H1 (cell line): ENCODE data around the gene ANKRD24. TPM values are rescaled to one million over a fixed set of nuclear protein-coding genes. Genes with fewer than 3 reads are reported as not detected.

Source experiments
- CTCF ChIA-PET: fragments of 300-600 bp; sonication (Branson Sonifier 250); formaldehyde crosslinking; loops from one replicate; lab custom pipeline; 2021; ENCODE audit not compliant: partially characterized antibody; lab: Charles Lee
- POLR2A ChIA-PET: fragments of 300-600 bp; sonication (Branson Sonifier 250); formaldehyde crosslinking; loops from one replicate; lab custom pipeline; 2021; ENCODE audit warnings: inconsistent platforms; ENCODE audit not compliant: partially characterized antibody; lab: Charles Lee
- DNase-seq, 2 experiments: peaks; one replicate each; pipeline versions ENCODE4 v3.0.0 to v3.0.0-alpha.2; 2010 to 2022; ENCODE audit warnings: low spot score in 2 of 2, low read depth in 1 of 2, mixed read lengths in 1 of 2
- FAIRE-seq: peaks from 2 replicates; lab custom pipeline; 2011; peaks lifted over from hg19 to GRCh38; lab: Jason Lieb, UNC
- H2AFZ ChIP-seq: 2 replicates; pipeline ENCODE4 v1.8.1; 2012; ENCODE audit warnings: low read length, inconsistent platforms
- H2AK5ac ChIP-seq: 2 replicates; pipeline ENCODE4 v1.6.1; 2013; ENCODE audit warnings: low read depth, low read length
- H2BK120ac ChIP-seq: replicated peaks from 2 replicates; pipeline ENCODE3; 2013; ENCODE audit warnings: low read depth, low read length, inconsistent platforms
- H2BK12ac ChIP-seq: 2 replicates; pipeline ENCODE4 v1.6.1; 2013; ENCODE audit warnings: low read depth, low read length
- H2BK15ac ChIP-seq: 2 replicates; pipeline ENCODE4 v1.6.1; 2013; ENCODE audit warnings: low read length
- H2BK20ac ChIP-seq: 2 replicates; pipeline ENCODE4 v1.6.1; 2013; ENCODE audit warnings: low read length
- H2BK5ac ChIP-seq: 2 replicates; pipeline ENCODE4 v1.6.1; 2013; ENCODE audit warnings: low read depth, low read length
- H3K14ac ChIP-seq: 2 replicates; pipeline ENCODE4 v1.6.1; 2013; ENCODE audit warnings: inconsistent platforms; ENCODE audit not compliant: insufficient read length
- H3K18ac ChIP-seq: 2 replicates; pipeline ENCODE4 v1.6.1; 2013; ENCODE audit warnings: low read length; ENCODE audit errors: extremely low read depth
- H3K23ac ChIP-seq: 2 replicates; pipeline ENCODE4 v1.6.1; 2013; ENCODE audit warnings: inconsistent platforms; ENCODE audit not compliant: insufficient read length
- H3K23me2 ChIP-seq: 2 replicates; pipeline ENCODE4 v1.6.1; 2013; ENCODE audit warnings: low read depth, low read length
- H3K27ac ChIP-seq: 2 replicates; pipeline ENCODE4 v1.6.1; 2011; ENCODE audit warnings: low read depth, low read length, inconsistent platforms
- H3K27me3 ChIP-seq, 4 experiments: replicated peaks in 1 of 4; 1 replicate in 1 of 4; 2 replicates in 3 of 4; pipeline versions ENCODE4 v1.6.1 to v1.8.1; 2011 to 2013; ENCODE audit warnings: low read length in 3 of 4, mild to moderate bottlenecking in 3 of 4, inconsistent platforms in 2 of 4, mixed read lengths in 2 of 4, moderate library complexity in 1 of 4; ENCODE audit not compliant: control insufficient read depth in 3 of 4, insufficient read depth in 3 of 4; ENCODE audit errors: extremely low read depth in 1 of 4
- H3K36me3 ChIP-seq, 4 experiments: 2 replicates each; pipeline versions ENCODE4 v1.6.1 to v1.8.1; 2011 to 2013; ENCODE audit warnings: mild to moderate bottlenecking in 4 of 4, low read length in 3 of 4, moderate library complexity in 2 of 4, control low read depth in 1 of 4, inconsistent platforms in 1 of 4; ENCODE audit not compliant: insufficient read depth in 4 of 4, control insufficient read depth in 2 of 4
- H3K4ac ChIP-seq: replicated peaks from 2 replicates; pipeline ENCODE3; 2013; ENCODE audit warnings: low read length, low read depth, mixed read lengths, inconsistent platforms; ENCODE audit not compliant: insufficient read length
- H3K4me1 ChIP-seq, 4 experiments: replicated peaks in 1 of 4; 1 replicate in 1 of 4; 2 replicates in 3 of 4; pipeline versions ENCODE4 v1.6.1 to v1.8.1; 2011 to 2013; ENCODE audit warnings: low read length in 3 of 4, inconsistent platforms in 2 of 4, mixed read lengths in 1 of 4; ENCODE audit not compliant: insufficient read depth in 4 of 4, control insufficient read depth in 3 of 4
- H3K4me2 ChIP-seq, 2 experiments: 2 replicates each; pipeline versions ENCODE4 v1.6.1 to v1.8.1; 2011 to 2013; ENCODE audit warnings: low read depth in 2 of 2, low read length in 2 of 2, control low read depth in 1 of 2, inconsistent platforms in 1 of 2, mild to moderate bottlenecking in 1 of 2; ENCODE audit not compliant: insufficient read depth in 1 of 2
- H3K4me3 ChIP-seq, 4 experiments: fragments of 200-600, 300-600 bp in 1 of 4; sonication (generic), shearing (Covaris generic), sonication (Bioruptor Twin) in 1 of 4; 2 replicates each; pipeline versions ENCODE4 v1.5.1 to v1.8.1; 2011 to 2016; ENCODE audit warnings: low read length in 4 of 4, low read depth in 3 of 4, control low read depth in 2 of 4, inconsistent platforms in 2 of 4, mild to moderate bottlenecking in 2 of 4, mixed read lengths in 1 of 4, moderate library complexity in 1 of 4; ENCODE audit not compliant: insufficient read depth in 2 of 4; ENCODE audit errors: extremely low read depth in 1 of 4
- H3K56ac ChIP-seq: replicated peaks from 2 replicates; pipeline ENCODE3; 2013; ENCODE audit warnings: low read depth, mild to moderate bottlenecking, mixed read lengths, low read length, inconsistent platforms; ENCODE audit not compliant: insufficient read length
- H3K79me1 ChIP-seq: 2 replicates; pipeline ENCODE4 v1.6.1; 2013; ENCODE audit warnings: low read depth, low read length, control low read depth
- H3K79me2 ChIP-seq, 2 experiments: 2 replicates each; pipeline versions ENCODE4 v1.6.1 to v1.8.1; 2012 to 2013; ENCODE audit warnings: low read length in 2 of 2, mild to moderate bottlenecking in 2 of 2, inconsistent platforms in 1 of 2; ENCODE audit not compliant: insufficient read depth in 2 of 2, control insufficient read depth in 1 of 2
- H3K9ac ChIP-seq, 4 experiments: replicated peaks in 1 of 4; 1 replicate in 1 of 4; 2 replicates in 3 of 4; pipeline versions ENCODE4 v1.6.1 to v1.8.1; 2011 to 2013; ENCODE audit warnings: low read depth in 3 of 4, low read length in 3 of 4, control low read depth in 2 of 4, mild to moderate bottlenecking in 2 of 4, moderate library complexity in 2 of 4, inconsistent platforms in 1 of 4; ENCODE audit errors: extremely low read depth in 1 of 4
- H3K9me3 ChIP-seq, 2 experiments: 2 replicates each; pipeline versions ENCODE4 v1.6.1 to v1.8.1; 2012 to 2013; ENCODE audit warnings: mild to moderate bottlenecking in 2 of 2, moderate library complexity in 2 of 2, control low read depth in 1 of 2, inconsistent platforms in 1 of 2, low read depth in 1 of 2, low read length in 1 of 2, mixed read lengths in 1 of 2; ENCODE audit not compliant: insufficient read depth in 2 of 2
- H4K20me1 ChIP-seq, 2 experiments: replicated peaks in 1 of 2; 2 replicates each; pipeline versions ENCODE3 to v1.8.1; 2011 to 2013; ENCODE audit warnings: inconsistent platforms in 2 of 2, low read length in 2 of 2, mild to moderate bottlenecking in 1 of 2; ENCODE audit not compliant: insufficient read depth in 2 of 2, control insufficient read depth in 1 of 2
- H4K5ac ChIP-seq: 2 replicates; pipeline ENCODE4 v1.6.1; 2013; ENCODE audit warnings: low read length, low read depth, mixed read lengths, inconsistent platforms; ENCODE audit not compliant: insufficient read length
- H4K8ac ChIP-seq: 2 replicates; pipeline ENCODE4 v1.8.0; 2013; ENCODE audit warnings: mild to moderate bottlenecking, moderate library complexity, low read length, inconsistent platforms; ENCODE audit not compliant: insufficient read depth; ENCODE audit errors: extremely low read depth
- H4K91ac ChIP-seq: replicated peaks from 2 replicates; pipeline ENCODE3; 2013; ENCODE audit warnings: low read length, mixed read lengths, inconsistent platforms; ENCODE audit not compliant: insufficient read length
- CREB1 ChIP-seq: IDR thresholded peaks from 2 replicates; pipeline ENCODE4 v1.6.1; 2012; ENCODE audit warnings: inconsistent platforms
- SRF ChIP-seq: IDR thresholded peaks from 2 replicates; pipeline ENCODE4 v1.6.1; 2011; ENCODE audit warnings: mild to moderate bottlenecking, low read depth, low read length, moderate library complexity
- ZNF274 ChIP-seq: IDR thresholded peaks from 2 replicates; pipeline ENCODE4 v1.7.0; 2012; ENCODE audit warnings: low read length, borderline replicate concordance; ENCODE audit errors: extremely low read depth
- WGBS, 2 experiments: shearing (Covaris generic) in 1 of 2; methylation state at CpG; one replicate each; pipeline versions ENCODE4 v1.1.6 to v1.1.7; 2013 to 2015; ENCODE audit warnings: low lambda C conversion rate in 2 of 2, mixed read lengths in 2 of 2, inconsistent platforms in 1 of 2, low coverage in 1 of 2, missing lambda C conversion rate in 1 of 2; ENCODE audit not compliant: insufficient replicate concordance in 2 of 2, insufficient coverage in 1 of 2, insufficient read length in 1 of 2; ENCODE audit errors: extremely low coverage in 1 of 2, missing lambda C conversion rate in 1 of 2; 5-methylcytosine and 5-hydroxymethylcytosine counted together
- polyA plus RNA-seq, 7 experiments: library from polyadenylated mRNA; depleted of rRNA in 3 of 7; stranded (reverse) in 5 of 7; unstranded in 2 of 7; fragments of >200 nt in 5 of 7; fragments of 200-250 nt in 2 of 7; gene quantifications; 1 replicate in 5 of 7; 2 replicates in 1 of 7; 4 replicates in 1 of 7; pipeline versions ENCODE4 v1.2.1 to v1.2.3, GENCODE V29; 2011 to 2013; ENCODE audit warnings: missing spikeins in 2 of 7, mixed read lengths in 2 of 7
- total RNA-seq: library from RNA; stranded (reverse); fragmentation: NEBNext Ultra II Directional; extraction: Animal tissue kit (Norgen Biotek cat#: 25700); gene quantifications from 2 replicates; pipeline ENCODE4 v1.2.1, GENCODE V29; 2021

ANKRD24 gene
- total and polyA plus RNA-seq, 2 of the 8 experiments (the other 6 are each of a cell fraction or from before 2014, with no cell fraction given): 7.6 to 14.1 TPM

GRCh38 chr19:4194353-4194752, 11.9 kb downstream of the ANKRD24 start:
- Histone ChIP-seq H2BK20ac (no peak overlapping the region), H3K27ac (no peak overlapping the region), H4K91ac (no peak overlapping the region), H3K4me2 (no peak overlapping the region), H3K36me3 (no peaks in the 10 kb centered on the region), H3K79me2 (no peaks in the 10 kb centered on the region), H2BK12ac (no peak overlapping the region), H3K14ac (no peak overlapping the region), H3K23ac (no peak overlapping the region), H4K5ac (no peak overlapping the region), H3K79me1 (no peaks in the 10 kb centered on the region), H4K8ac (no peak overlapping the region), H3K18ac (no peak overlapping the region), H4K20me1 (no peaks in the 10 kb centered on the region), H3K4me3 (no peak overlapping the region), H2AK5ac (no peak overlapping the region), H3K27me3 (peaks cover 0 to 7% (median 3%) of the 10 kb centered on the region in 4 experiments; a peak in 2 of 7 replicates), H2BK15ac (no peak overlapping the region), H2AFZ (no peak overlapping the region)
- WGBS, 2 experiments: 75% methylated on average over 7 of the region's 7 CpGs; no CpG with 5 or more reads in 1 of the 2 experiments
- CTCF ChIA-PET: interaction anchor here (0.5 to 4.4 kb wide), 5 partner anchors 27 to 869 kb away, joined by 3 to 18 read pairs (median 3); no protein-coding TSS in a partner anchor
- TF ChIP-seq CREB1 (no peak), ZNF274 (no peak), SRF (no peak)
- TF ChIP-seq, all 59 proteins: peak for 0
- no peaks in the 10 kb centered on the region for H3K9me3 ChIP-seq
- H3K4me1 ChIP-seq: peaks cover 0 to 2% (median 0%) of the 10 kb centered on the region in 4 experiments; a peak in 3 of 7 replicates
- FAIRE-seq (no peak), DNase-seq (no peak)
- peaks cover 4% of the 10 kb centered on the region for H3K23me2 ChIP-seq
- H2BK120ac ChIP-seq: no peak overlapping the region
- no peak overlapping the region for H3K56ac ChIP-seq
- H3K9ac ChIP-seq: no peak overlapping the region
- no peak overlapping the region for H2BK5ac ChIP-seq
- POLR2A ChIA-PET: no interaction called here
- no peak overlapping the region for H3K4ac ChIP-seq
